Breast epithelium (tissue), 4 donors: ENCODE data around the gene TBC1D22B. TPM values are rescaled to one million over a fixed set of nuclear protein-coding genes. Genes with fewer than 3 reads are reported as not detected.
"Not testable (repeated sequence)": the region's sequence is repeated elsewhere in the genome, so short reads cannot be mapped to it uniquely, and the experiment has no call there.

ENCODE experiments used
- DNase-seq, 2 donors: peaks; one replicate each; pipeline ENCODE4 v3.0.0-alpha.2; 2019; ENCODE audit warnings: low spot score in 2 of 2
- H3K27ac ChIP-seq, 2 donors: fragments of 200-600 bp; sonication (generic) in 1 of 2; one replicate each; pipeline ENCODE4 v1.5.1; 2016 to 2019; ENCODE audit warnings: mild to moderate bottlenecking in 1 of 2
- H3K27me3 ChIP-seq, 2 donors: fragments of 200-600 bp; sonication (generic) in 1 of 2; one replicate each; pipeline versions ENCODE4 v1.5.1 to v1.6.0; 2017 to 2019; ENCODE audit warnings: control low read depth in 1 of 2, mild to moderate bottlenecking in 1 of 2
- H3K36me3 ChIP-seq: fragments of 200-600 bp; one replicate; pipeline ENCODE4 v1.5.1; 2019
- H3K4me1 ChIP-seq, 2 donors: fragments of 200-600 bp; sonication (generic); one replicate each; pipeline ENCODE4 v1.5.1; 2016 to 2019; ENCODE audit warnings: control low read depth in 1 of 2
- H3K4me3 ChIP-seq, 3 donors: fragments of 200-600 bp; sonication (generic); 1 replicate in 2 of 3; 2 replicates in 1 of 3; pipeline ENCODE4 v1.5.1; 2016 to 2019; ENCODE audit warnings: mild to moderate bottlenecking in 3 of 3, moderate library complexity in 2 of 3
- H3K9me3 ChIP-seq, 2 donors: fragments of 200-600 bp; sonication (generic) in 1 of 2; one replicate each; pipeline ENCODE4 v1.5.1; 2016 to 2019; ENCODE audit warnings: control low read depth in 1 of 2
- CTCF ChIP-seq, 3 donors: fragments of 450-650 bp; IDR thresholded peaks; one replicate each; pipeline ENCODE4 v1.5.1; 2016 to 2017; ENCODE audit warnings: antibody characterized with exemption in 3 of 3, mild to moderate bottlenecking in 3 of 3, moderate library complexity in 3 of 3
- POLR2A ChIP-seq: fragments of 450-650 bp; IDR thresholded peaks from one replicate; pipeline ENCODE4 v1.6.1; 2016; ENCODE audit warnings: antibody characterized with exemption, mild to moderate bottlenecking, moderate library complexity
- POLR2AphosphoS5 ChIP-seq, 3 donors: sonication (generic); formaldehyde crosslinking; IDR thresholded peaks; one replicate each; pipeline ENCODE4 v1.6.1; 2017; ENCODE audit warnings: antibody characterized with exemption in 3 of 3
- intact Hi-C: fragments of 100-400 bp; cut with DNase I; formaldehyde crosslinking; loops from one replicate; pipeline ENCODE4 v1.15.1; 2023; ENCODE audit warnings: low total_unique reads
- total RNA-seq, 3 donors: library from RNA; depleted of rRNA; stranded (reverse); fragments of >200 nt; gene quantifications; one replicate each; pipeline ENCODE4 v1.1.0, GENCODE V29; 2016

The TBC1D22B gene
- total RNA-seq, 3 donors from 2014 or later: 5.8 to 12.4 (median 8.8) TPM

GRCh38 chr6:37340639-37340943, 83.0 kb downstream of the TBC1D22B start:
- DNase-seq: no peak
- intact Hi-C loops: no loop called here
- H3K27me3 ChIP-seq: no peaks in the 10 kb centered on the region

GRCh38 chr6:37343248-37343647, 85.7 kb downstream of the TBC1D22B start:
- H3K36me3 ChIP-seq: no peaks in the 10 kb centered on the region
- no peak overlapping the region for H3K27ac ChIP-seq
- intact Hi-C loops: no loop called here
- DNase-seq: no peak
- no peak overlapping the region for H3K4me3 ChIP-seq
- H3K4me1 ChIP-seq: no peaks in the 10 kb centered on the region
- no peaks in the 10 kb centered on the region for H3K9me3 ChIP-seq
- no peaks in the 10 kb centered on the region for H3K27me3 ChIP-seq
- TF ChIP-seq POLR2A (no peak), POLR2AphosphoS5 (IDR thresholded peaks at IDR 0.05) (no peak), CTCF (IDR thresholded peaks at IDR 0.05) (no peak)

More at GRCh38 chr6:37340639-37340943, 83.0 kb downstream of the TBC1D22B start:
- Histone ChIP-seq H3K27ac (no peak overlapping the region), H3K9me3 (no peaks in the 10 kb centered on the region), H3K36me3 (no peaks in the 10 kb centered on the region), H3K4me3 (no peak overlapping the region), H3K4me1 (no peaks in the 10 kb centered on the region)
- no peak for TF ChIP-seq CTCF (IDR thresholded peaks at IDR 0.05)
- no peak for TF ChIP-seq POLR2A
- no peak for TF ChIP-seq POLR2AphosphoS5 (IDR thresholded peaks at IDR 0.05)

GRCh38 chr6:37344308-37344707, 86.7 kb downstream of the TBC1D22B start:
- H3K4me1 ChIP-seq: no peaks in the 10 kb centered on the region
- no peaks in the 10 kb centered on the region for H3K36me3 ChIP-seq
- no peak overlapping the region for H3K4me3 ChIP-seq
- H3K9me3 ChIP-seq: no peaks in the 10 kb centered on the region
- no peak overlapping the region for H3K27ac ChIP-seq
- intact Hi-C loops: no loop called here
- no peaks in the 10 kb centered on the region for H3K27me3 ChIP-seq
- DNase-seq: no peak
- TF ChIP-seq POLR2AphosphoS5 (IDR thresholded peaks at IDR 0.05): no peak
- TF ChIP-seq POLR2A: no peak
- TF ChIP-seq CTCF (IDR thresholded peaks at IDR 0.05): no peak

GRCh38 chr6:37345804-37346203, 88.2 kb downstream of the TBC1D22B start:
- H3K27ac ChIP-seq, intact Hi-C loops, H3K4me1 ChIP-seq, H3K36me3 ChIP-seq, DNase-seq, H3K9me3 ChIP-seq, H3K27me3 ChIP-seq, H3K4me3 ChIP-seq: not testable (repeated sequence)

- no peaks in the 10 kb centered on the region for H3K4me1 ChIP-seq
- H3K4me3 ChIP-seq: no peak overlapping the region
- no peak for DNase-seq
- no peaks in the 10 kb centered on the region for H3K36me3 ChIP-seq
- no peak for TF ChIP-seq POLR2AphosphoS5 (IDR thresholded peaks at IDR 0.05)
- no peak for TF ChIP-seq POLR2A
- TF ChIP-seq CTCF (IDR thresholded peaks at IDR 0.05): no peak
- intact Hi-C loops: no loop called here
- H3K9me3 ChIP-seq: no peaks in the 10 kb centered on the region
- no peaks in the 10 kb centered on the region for H3K27me3 ChIP-seq
- H3K27ac ChIP-seq: no peak overlapping the region
Measured at GRCh38 chr6:37347177-37347576, 89.6 kb downstream of the TBC1D22B start.

- Histone ChIP-seq H3K9me3 (no peaks in the 10 kb centered on the region), H3K36me3 (no peaks in the 10 kb centered on the region), H3K4me1 (no peaks in the 10 kb centered on the region), H3K27me3 (no peaks in the 10 kb centered on the region), H3K27ac (no peak overlapping the region), H3K4me3 (no peak overlapping the region)
- no peak for DNase-seq
- intact Hi-C loops: no loop called here
- TF ChIP-seq POLR2AphosphoS5 (IDR thresholded peaks at IDR 0.05) (no peak), POLR2A (no peak), CTCF (IDR thresholded peaks at IDR 0.05) (no peak)
Measured at GRCh38 chr6:37347670-37348111, 90.1 kb downstream of the TBC1D22B start.
